ENCODE measurements around the gene HMBS.

Gene HMBS

GRCh38 chr11:119057000-119057769 is 27.5 kb upstream of the HMBS start, which contains the start of gene HYOU1 (continued):
- TF ChIP-seq ZNF449 (tag by site-specific recombination; IDR thresholded peaks at IDR 0.05) (peak; percentile 27; the same call in 1 of the 2 replicates), ZBTB26 (tag by site-specific recombination; optimal IDR thresholded peaks at IDR 0.05) (peak; percentile 90), ZNF37A (tag by site-specific recombination; IDR thresholded peaks at IDR 0.05) (no peak), ZNF639 (tag by site-specific recombination; IDR thresholded peaks at IDR 0.05) (no peak), GLI2 (tag by site-specific recombination; IDR thresholded peaks at IDR 0.05; ENCODE audit: borderline replicate concordance, low read depth) (no peak), ZNF558 (tag by site-specific recombination; IDR thresholded peaks at IDR 0.05) (no peak), ZNF140 (tag by site-specific recombination; IDR thresholded peaks at IDR 0.05) (no peak), ZNF555 (tag by site-specific recombination; conservative IDR thresholded peaks at IDR 0.05) (no peak), ZNF24 (tag by site-specific recombination; IDR thresholded peaks at IDR 0.05) (0 out of 2 replicates have a peak, but pooled peaks have one; percentile 52), ZNF341 (tag by site-specific recombination; IDR thresholded peaks at IDR 0.05; ENCODE audit: low read depth) (peak; percentile 82), ZNF843 (tag by site-specific recombination; IDR thresholded peaks at IDR 0.05) (no peak), ZNF776 (tag by site-specific recombination; IDR thresholded peaks at IDR 0.05; ENCODE audit: borderline replicate concordance) (no peak), ZBTB44 (tag by site-specific recombination; IDR thresholded peaks at IDR 0.05) (no peak), ZNF707 (tag by site-specific recombination; IDR thresholded peaks at IDR 0.05) (no peak), ZNF544 (tag by site-specific recombination; IDR thresholded peaks at IDR 0.05) (no peak), MZF1 (tag by site-specific recombination; IDR thresholded peaks at IDR 0.05; ENCODE audit: borderline replicate concordance) (no peak), KLF10 (tag by site-specific recombination; IDR thresholded peaks at IDR 0.05) (peak; percentile 57), WT1 (tag by site-specific recombination; IDR thresholded peaks at IDR 0.05) (0 out of 2 replicates have a peak, but pooled peaks have one; percentile 8), ZBTB8A (tag by site-specific recombination; IDR thresholded peaks at IDR 0.05) (peak; percentile 49), ZNF76 (tag by site-specific recombination; IDR thresholded peaks at IDR 0.05; ENCODE audit: borderline replicate concordance, low read depth) (no peak), PRDM2 (tag by site-specific recombination; IDR thresholded peaks at IDR 0.05; ENCODE audit: borderline replicate concordance) (no peak), ZNF580 (tag by site-specific recombination; IDR thresholded peaks at IDR 0.05) (no peak), TRIM28 (IDR thresholded peaks at IDR 0.05; ENCODE audit: borderline replicate concordance, low read length) (no peak), ZNF223 (tag by site-specific recombination; IDR thresholded peaks at IDR 0.05) (no peak), ZNF530 (tag by site-specific recombination; IDR thresholded peaks at IDR 0.05; ENCODE audit: low read depth) (no peak), SCRT2 (tag by site-specific recombination; IDR thresholded peaks at IDR 0.05) (peak; percentile 92), ZNF830 (tag by site-specific recombination; IDR thresholded peaks at IDR 0.05; ENCODE audit: low read depth) (no peak)

Data from HEK293 (cell line).